HepG2 (cell line): ENCODE measurements around the gene CDC40. TPM values are rescaled to one million over a fixed set of nuclear protein-coding genes. Genes with fewer than 3 reads are reported as not detected.
A peak's percentile ranks its signal among the peaks of the same experiment; 100 is the strongest.

Experiments
- ATAC-seq: fragments of 200-7000 bp; cut with Tn5 transposase; 3 replicates; pipeline ENCODE4 v1.9.1; 2020; ENCODE audit warnings: mild to moderate bottlenecking, moderate library complexity
- BruUV-seq: library from RNA; stranded (reverse); fragments of 400-500 nt; replicated peaks from 2 replicates; lab custom pipeline; 2021; lab: Mats Ljungman, UMichigan
- CTCF ChIA-PET: fragments of 300-600 bp; formaldehyde crosslinking; extraction: SDS; loops from one replicate; lab custom pipeline; 2021; ENCODE audit warnings: low total read pairs, inconsistent platforms, low intra/inter-chr PET ratio; lab: Yijun Ruan, JAX
- POLR2A ChIA-PET: fragments of 350-600 bp; sonication (Branson Sonifier 250); formaldehyde crosslinking; loops from one replicate; lab custom pipeline; 2020; ENCODE audit warnings: antibody characterized with exemption, inconsistent platforms; lab: Yijun Ruan, JAX
- DNase-seq: peaks from one replicate; pipeline ENCODE4 v3.0.0-alpha.2; 2015; ENCODE audit warnings: low spot score
- FAIRE-seq: peaks from 3 replicates; lab custom pipeline; 2011; peaks lifted over from hg19 to GRCh38; lab: Jason Lieb, UNC
- H2AFZ ChIP-seq: one replicate; pipeline ENCODE4 v1.6.1; 2011; ENCODE audit warnings: low read length, inconsistent platforms
- H3K27ac ChIP-seq: fragments of 300-600 bp; 3 replicates; pipeline ENCODE4 v1.8.0; 2011; ENCODE audit warnings: mixed run types, mild to moderate bottlenecking, mixed read lengths, low read length, inconsistent platforms; ENCODE audit not compliant: insufficient read depth; ENCODE audit errors: extremely low read length
- H3K27me3 ChIP-seq, 2 experiments: fragments of 200-600 bp in 1 of 2; 2 replicates in 1 of 2; 3 replicates in 1 of 2; pipeline versions ENCODE4 v1.6.0 to v1.8.0; 2011; ENCODE audit warnings: low read length in 2 of 2, mild to moderate bottlenecking in 2 of 2, moderate library complexity in 2 of 2, inconsistent platforms in 1 of 2; ENCODE audit not compliant: insufficient read depth in 2 of 2, control insufficient read depth in 1 of 2
- H3K36me3 ChIP-seq, 2 experiments: fragments of 200-600 bp in 1 of 2; replicated peaks in 1 of 2; 2 replicates in 1 of 2; 3 replicates in 1 of 2; pipeline versions ENCODE4 v1.5.1 to v1.8.0; 2011; ENCODE audit warnings: low read length in 2 of 2, inconsistent platforms in 1 of 2; ENCODE audit not compliant: insufficient read depth in 2 of 2, control insufficient read depth in 1 of 2
- H3K4me1 ChIP-seq: 2 replicates; pipeline ENCODE4 v1.5.1; 2012; ENCODE audit warnings: low read length, inconsistent platforms; ENCODE audit not compliant: insufficient read depth
- H3K4me2 ChIP-seq: 2 replicates; pipeline ENCODE4 v1.6.0; 2011; ENCODE audit warnings: low read depth, low read length, inconsistent platforms
- H3K4me3 ChIP-seq, 3 experiments: fragments of 200-600 bp in 1 of 3; sonication (generic), shearing (Covaris generic) in 1 of 3; replicated peaks in 1 of 3; 2 replicates each; pipeline ENCODE4 v1.5.1; 2011 to 2016; ENCODE audit warnings: low read length in 3 of 3, inconsistent platforms in 2 of 3, low read depth in 2 of 3, mild to moderate bottlenecking in 2 of 3, control low read depth in 1 of 3, mixed read lengths in 1 of 3; ENCODE audit not compliant: insufficient read depth in 1 of 3
- H3K79me2 ChIP-seq: one replicate; pipeline ENCODE4 v1.6.1; 2011; ENCODE audit warnings: low read length, inconsistent platforms; ENCODE audit not compliant: insufficient read depth
- H3K9ac ChIP-seq: 2 replicates; pipeline ENCODE4 v1.6.0; 2011; ENCODE audit warnings: mild to moderate bottlenecking, low read depth, low read length, inconsistent platforms; ENCODE audit not compliant: insufficient read depth
- H3K9me3 ChIP-seq: 2 replicates; pipeline ENCODE4 v1.5.1; 2012; ENCODE audit warnings: mild to moderate bottlenecking, low read length
- H4K20me1 ChIP-seq: 2 replicates; pipeline ENCODE4 v1.6.0; 2011; ENCODE audit warnings: inconsistent platforms, mild to moderate bottlenecking, low read length, moderate library complexity; ENCODE audit not compliant: insufficient read depth
- ATF2 ChIP-seq: sonication (generic); formaldehyde crosslinking; IDR thresholded peaks from 2 replicates; pipeline ENCODE4 v1.4.0; 2020; ENCODE audit warnings: missing genetic modification reagents
- E2F1 ChIP-seq: sonication (generic); formaldehyde crosslinking; IDR thresholded peaks from 2 replicates; pipeline ENCODE4 v1.5.0; 2020; ENCODE audit warnings: missing genetic modification reagents
- GLMP ChIP-seq: sonication (generic); formaldehyde crosslinking; IDR thresholded peaks from 2 replicates; pipeline ENCODE4 v1.9.0; 2021; ENCODE audit warnings: missing genetic modification reagents, mild to moderate bottlenecking, borderline replicate concordance
- PAWR ChIP-seq: sonication (generic); formaldehyde crosslinking; IDR thresholded peaks from 2 replicates; pipeline ENCODE4 v1.4.0; 2020; ENCODE audit warnings: missing genetic modification reagents, mild to moderate bottlenecking, borderline replicate concordance
- RBM22 ChIP-seq: fragments of 200-400 bp; formaldehyde crosslinking; optimal IDR thresholded peaks from 2 replicates; pipeline ENCODE3; 2017; ENCODE audit warnings: mild to moderate bottlenecking, low read length, moderate library complexity
- RFXANK ChIP-seq: IDR thresholded peaks from 2 replicates; pipeline ENCODE4 v1.6.1; 2016
- SAP130 ChIP-seq: IDR thresholded peaks from 2 replicates; pipeline ENCODE4 v1.6.1; 2016; ENCODE audit warnings: low read depth
- SMAD9 ChIP-seq: sonication (generic); formaldehyde crosslinking; IDR thresholded peaks from 2 replicates; pipeline ENCODE4 v1.5.1; 2020; ENCODE audit warnings: mild to moderate bottlenecking, missing genetic modification reagents
- SMARCE1 ChIP-seq: fragments of 450-650 bp; IDR thresholded peaks from 2 replicates; pipeline ENCODE4 v1.6.1; 2017; ENCODE audit warnings: borderline replicate concordance
- SNRNP70 ChIP-seq: fragments of 200-400 bp; formaldehyde crosslinking; IDR thresholded peaks from 2 replicates; pipeline ENCODE4 v1.6.1; 2017; ENCODE audit warnings: mild to moderate bottlenecking, low read depth, low read length, moderate library complexity
- SP140L ChIP-seq: sonication (generic); formaldehyde crosslinking; IDR thresholded peaks from 2 replicates; pipeline ENCODE4 v1.4.0; 2020; ENCODE audit warnings: missing genetic modification reagents, borderline replicate concordance
- ZBTB20 ChIP-seq: sonication (generic); formaldehyde crosslinking; IDR thresholded peaks from 2 replicates; pipeline ENCODE4 v1.8.1; 2023; ENCODE audit warnings: missing genetic modification reagents, low read depth, mild to moderate bottlenecking, borderline replicate concordance
- ZBTB8A ChIP-seq: sonication (generic); formaldehyde crosslinking; IDR thresholded peaks from 2 replicates; pipeline ENCODE4 v1.4.0; 2020; ENCODE audit warnings: mild to moderate bottlenecking, low read depth, missing genetic modification reagents, borderline replicate concordance
- ZNF232 ChIP-seq: sonication (generic); formaldehyde crosslinking; IDR thresholded peaks from 2 replicates; pipeline ENCODE4 v1.4.0; 2020; ENCODE audit warnings: missing genetic modification reagents, borderline replicate concordance
- ZNF609 ChIP-seq: sonication (generic); formaldehyde crosslinking; IDR thresholded peaks from 2 replicates; pipeline ENCODE4 v1.4.0; 2020; ENCODE audit warnings: mild to moderate bottlenecking, missing genetic modification reagents, borderline replicate concordance
- ZNF781 ChIP-seq: sonication (generic); formaldehyde crosslinking; IDR thresholded peaks from 2 replicates; pipeline ENCODE4 v1.5.1; 2020; ENCODE audit warnings: borderline replicate concordance, mild to moderate bottlenecking, missing genetic modification reagents; ENCODE audit errors: not compliant biosample characterization
- WGBS: methylation state at CpG from one replicate; pipeline ENCODE4 v1.1.6; 2017; ENCODE audit warnings: low lambda C conversion rate; 5-methylcytosine and 5-hydroxymethylcytosine counted together
- in situ Hi-C: cut with HindIII; loops from 2 replicates; pipeline ENCODE4 v1.10.0; 2017; ENCODE audit warnings: low pct_unique_long_range_greater_than_20kb; ENCODE audit not compliant: extremely low pct_ligation_motif_present
- intact Hi-C: fragments of 100-400 bp; cut with micrococcal nuclease; formaldehyde crosslinking; loops from one replicate; pipeline ENCODE4 v1.10.0; 2022; ENCODE audit not compliant: unreplicated experiment
- polyA plus RNA-seq, 8 experiments: library from polyadenylated mRNA; depleted of rRNA in 3 of 8; stranded (reverse) in 7 of 8; unstranded in 1 of 8; fragments of >200 nt; fragmentation: Illumina TruSeq in 4 of 8; extraction: Trizol in 4 of 8; gene quantifications; 2 replicates each; pipeline versions ENCODE4 v1.2.1 to v1.2.3, GENCODE V29; 2011 to 2016; ENCODE audit warnings: low read depth in 4 of 8, missing spikeins in 1 of 8, mixed read lengths in 1 of 8; ENCODE audit not compliant: insufficient read depth in 1 of 8
- total RNA-seq, 5 experiments: library from RNA; depleted of rRNA; stranded (reverse); fragments of >200 nt; fragmentation: Illumina TruSeq; extraction: Trizol; gene quantifications; 2 replicates each; pipeline ENCODE4 v1.2.3, GENCODE V29; 2016; ENCODE audit warnings: low read depth in 1 of 5

CDC40 gene
- total and polyA plus RNA-seq, 2 of the 13 experiments (the other 11 are each of a cell fraction or from before 2014, with no cell fraction given) = 11.4 to 21.5 TPM

- intact Hi-C loops (no loop called here), in situ Hi-C loops (no loop called here)
- ATAC-seq (peak; percentile 77), FAIRE-seq (no peak), DNase-seq (no peak)
- Histone ChIP-seq H3K27me3 (no peaks in the 10 kb centered on the region), H3K4me3 (no peak overlapping the region), H4K20me1 (no peaks in the 10 kb centered on the region), H3K4me2 (no peak overlapping the region), H3K4me1 (no peaks in the 10 kb centered on the region), H3K9ac (no peak overlapping the region), H2AFZ (no peak overlapping the region), H3K79me2 (no peaks in the 10 kb centered on the region), H3K36me3 (no peaks in the 10 kb centered on the region), H3K27ac (no peak overlapping the region), H3K9me3 (no peaks in the 10 kb centered on the region)
- 0% methylated on average over 2 of the region's 5 CpGs for WGBS
- POLR2A ChIA-PET = no interaction called here
- CTCF ChIA-PET = no interaction called here
- BruUV-seq = no TSS peak
- TF ChIP-seq RFXANK (CRISPR knock-in tag) (no peak), SNRNP70 (no peak), PAWR (CRISPR knock-in tag) (no peak), ZNF232 (CRISPR knock-in tag) (peak; percentile 52; the same call in 1 of the 2 replicates), ZNF609 (no peak), RBM22 (no peak), GLMP (CRISPR knock-in tag) (no peak), SMARCE1 (no peak), ZBTB20 (no peak), E2F1 (no peak), ATF2 (CRISPR knock-in tag) (0 out of 2 replicates have a peak, but pooled peaks have one; percentile 18), SP140L (CRISPR knock-in tag) (0 out of 2 replicates have a peak, but pooled peaks have one; percentile 54), ZBTB8A (CRISPR knock-in tag) (no peak), SAP130 (CRISPR knock-in tag) (0 out of 2 replicates have a peak, but pooled peaks have one; percentile 21), SMAD9 (CRISPR knock-in tag) (no peak), ZNF781 (CRISPR knock-in tag) (no peak)
Measured at GRCh38 chr6:110255211-110255750, 75.1 kb downstream of the CDC40 start.
